Measurements from ENCODE around the gene GSG1L.

Gene GSG1L

GRCh38 chr16:28063591-28064061 lies at the start of gene GSG1L:
Gene GSG1L (minus strand): TSS chr16:28063714. CDS start chr16:28063424, 290 bp downstream.
- H3K4me3 ChIP-seq (ENCODE audit: low read length) = no peak within 1 kb of the TSS
- no peak for DNase-seq (ENCODE audit: low read depth)
- no peak for TF ChIP-seq CTCF (conservative IDR thresholded peaks at IDR 0.05; ENCODE audit: low read length)

- no peak overlapping the region for H3K4me3 ChIP-seq (ENCODE audit: low read length)
- DNase-seq (ENCODE audit: low read depth) = no peak
- no peak for TF ChIP-seq CTCF (conservative IDR thresholded peaks at IDR 0.05; ENCODE audit: low read length)
Observed at GRCh38 chr16:28112908-28113307, 49.4 kb upstream of the GSG1L start.

GRCh38 chr16:28110977-28111376 lies 47.5 kb upstream of the GSG1L start:
- TF ChIP-seq CTCF (conservative IDR thresholded peaks at IDR 0.05; ENCODE audit: low read length) = no peak
- no peak overlapping the region for H3K4me3 ChIP-seq (ENCODE audit: low read length)
- DNase-seq (ENCODE audit: low read depth) = no peak

- DNase-seq (ENCODE audit: low read depth) = no peak
- TF ChIP-seq CTCF (conservative IDR thresholded peaks at IDR 0.05; ENCODE audit: low read length) = no peak
- H3K4me3 ChIP-seq (ENCODE audit: low read length) = no peak overlapping the region
Observed at GRCh38 chr16:28110479-28110878, 47.0 kb upstream of the GSG1L start.

GRCh38 chr16:28110074-28110473 lies 46.6 kb upstream of the GSG1L start:
- no peak for TF ChIP-seq CTCF (conservative IDR thresholded peaks at IDR 0.05; ENCODE audit: low read length)

GRCh38 chr16:28108590-28109247 lies 45.2 kb upstream of the GSG1L start:
- no peak for TF ChIP-seq CTCF (conservative IDR thresholded peaks at IDR 0.05; ENCODE audit: low read length)
- H3K4me3 ChIP-seq (ENCODE audit: low read length) = no peak overlapping the region
- DNase-seq (ENCODE audit: low read depth) = no peak

More at GRCh38 chr16:28110074-28110473, 46.6 kb upstream of the GSG1L start:
- H3K4me3 ChIP-seq (ENCODE audit: low read length) = no peak overlapping the region
- DNase-seq (ENCODE audit: low read depth) = no peak

- H3K4me3 ChIP-seq (ENCODE audit: low read length) = no peak overlapping the region
- DNase-seq (ENCODE audit: low read depth) = no peak
- no peak for TF ChIP-seq CTCF (conservative IDR thresholded peaks at IDR 0.05; ENCODE audit: low read length)
Observed at GRCh38 chr16:28107232-28107631, 43.7 kb upstream of the GSG1L start.

Measured in AG10803 (cell line).